ENCODE results near the gene PIK3C2B.

The PIK3C2B gene

DNA sequence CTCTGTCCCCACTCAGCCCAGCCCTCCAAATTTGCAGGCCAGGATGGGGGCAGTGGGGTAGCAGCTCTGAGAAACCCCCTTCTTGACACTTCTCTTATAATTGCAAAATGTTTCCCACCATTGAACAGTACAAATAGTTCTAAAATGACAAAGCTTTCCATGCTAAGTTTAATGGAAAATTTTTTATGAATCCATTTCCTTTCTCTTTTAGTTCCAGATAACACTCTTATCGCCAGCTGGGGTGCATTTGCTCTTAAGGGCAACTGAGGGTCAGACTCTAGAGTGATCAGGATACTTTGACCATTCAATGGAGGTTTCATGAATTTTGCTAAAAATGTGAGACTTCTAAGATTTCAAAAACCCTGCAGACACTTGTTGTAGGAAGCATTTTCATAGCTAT lies 29.9 kb downstream of the PIK3C2B start:
- no peak for DNase-seq (ENCODE audit: low read depth)
- TF ChIP-seq, protein P1, sequence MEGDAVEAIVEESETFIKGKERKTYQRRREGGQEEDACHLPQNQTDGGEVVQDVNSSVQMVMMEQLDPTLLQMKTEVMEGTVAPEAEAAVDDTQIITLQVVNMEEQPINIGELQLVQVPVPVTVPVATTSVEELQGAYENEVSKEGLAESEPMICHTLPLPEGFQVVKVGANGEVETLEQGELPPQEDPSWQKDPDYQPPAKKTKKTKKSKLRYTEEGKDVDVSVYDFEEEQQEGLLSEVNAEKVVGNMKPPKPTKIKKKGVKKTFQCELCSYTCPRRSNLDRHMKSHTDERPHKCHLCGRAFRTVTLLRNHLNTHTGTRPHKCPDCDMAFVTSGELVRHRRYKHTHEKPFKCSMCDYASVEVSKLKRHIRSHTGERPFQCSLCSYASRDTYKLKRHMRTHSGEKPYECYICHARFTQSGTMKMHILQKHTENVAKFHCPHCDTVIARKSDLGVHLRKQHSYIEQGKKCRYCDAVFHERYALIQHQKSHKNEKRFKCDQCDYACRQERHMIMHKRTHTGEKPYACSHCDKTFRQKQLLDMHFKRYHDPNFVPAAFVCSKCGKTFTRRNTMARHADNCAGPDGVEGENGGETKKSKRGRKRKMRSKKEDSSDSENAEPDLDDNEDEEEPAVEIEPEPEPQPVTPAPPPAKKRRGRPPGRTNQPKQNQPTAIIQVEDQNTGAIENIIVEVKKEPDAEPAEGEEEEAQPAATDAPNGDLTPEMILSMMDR (IDR thresholded peaks at IDR 0.05; ENCODE audit: insufficient read depth, low read depth, low read length, missing control alignments), result no peak
- H3K4me3 ChIP-seq (ENCODE audit: low read length), result no peak overlapping the region

DNA sequence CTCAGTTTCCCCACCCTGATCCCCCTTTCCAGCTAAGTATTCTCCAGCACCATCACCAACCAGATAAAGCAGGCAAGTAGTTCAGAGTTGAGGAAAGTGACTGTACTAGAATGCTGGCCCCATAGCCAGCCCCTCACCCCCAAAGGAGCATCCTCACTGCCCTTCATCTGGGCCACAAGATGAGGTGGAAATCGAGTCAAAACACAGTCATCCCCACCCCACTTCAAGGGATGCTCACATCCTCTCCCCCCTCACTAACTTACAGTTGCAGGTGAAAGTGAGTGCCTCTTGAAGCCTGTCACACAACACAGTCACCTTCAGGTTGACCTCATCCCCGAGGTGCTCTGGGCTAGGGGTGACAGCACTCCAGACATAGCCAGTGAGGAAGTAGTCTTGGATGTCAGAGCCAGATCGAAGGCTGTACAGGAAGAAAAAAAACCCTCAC lies 30.4 kb downstream of the PIK3C2B start:
- TF ChIP-seq, protein P1 (IDR thresholded peaks at IDR 0.05; ENCODE audit: insufficient read depth, low read depth, low read length, missing control alignments), result no peak
- no peak overlapping the region for H3K4me3 ChIP-seq (ENCODE audit: low read length)
- DNase-seq (ENCODE audit: low read depth), result no peak

DNA sequence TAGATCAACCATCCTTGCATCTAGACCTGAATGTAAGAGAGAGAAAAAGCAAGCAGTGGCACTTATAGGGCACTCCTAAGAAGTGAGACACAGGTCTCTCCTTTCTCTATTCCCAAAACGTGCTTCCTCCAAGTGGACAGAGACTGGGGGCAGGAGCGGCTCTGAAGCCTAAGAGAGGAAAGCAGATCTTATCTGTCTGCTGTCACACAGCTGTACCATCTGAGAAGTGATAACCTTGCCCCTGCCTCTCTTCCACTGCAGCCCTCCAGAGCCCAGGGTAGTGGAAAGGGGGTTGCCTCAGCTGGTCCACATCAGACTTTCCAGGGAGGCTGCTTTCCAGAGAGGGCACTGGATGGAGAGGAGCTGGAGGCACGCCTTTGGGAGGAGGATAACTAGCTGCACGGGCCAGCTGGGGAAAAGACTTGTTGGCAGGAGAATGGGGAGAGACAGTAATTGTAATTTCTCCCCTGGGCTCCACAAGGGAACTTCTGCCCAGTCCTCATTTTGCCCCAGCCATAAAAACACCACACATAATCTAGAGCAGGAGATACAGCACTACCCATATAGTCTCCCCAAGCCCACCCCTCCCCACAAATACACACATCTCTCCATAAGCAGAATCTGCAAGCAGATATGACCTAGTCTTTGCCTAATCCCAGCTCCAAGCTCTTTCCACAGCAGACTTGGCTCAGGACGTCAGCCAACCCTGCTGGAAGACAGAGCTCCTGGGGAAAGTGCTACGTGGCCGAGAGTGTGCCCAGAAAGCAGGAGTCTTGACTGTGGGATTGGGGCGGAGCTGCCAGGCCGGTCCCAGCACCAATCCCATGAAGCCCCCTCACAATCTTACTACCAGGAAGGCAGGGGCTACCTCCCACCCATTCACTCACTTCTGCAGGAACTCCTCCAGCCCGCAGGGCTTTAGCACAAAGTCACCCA lies 31.2 kb downstream of the PIK3C2B start:
- no peak for DNase-seq (ENCODE audit: low read depth)
- H3K4me3 ChIP-seq (ENCODE audit: low read length), result no peak overlapping the region
- TF ChIP-seq, protein P1 (IDR thresholded peaks at IDR 0.05; ENCODE audit: insufficient read depth, low read depth, low read length, missing control alignments), result no peak

DNA sequence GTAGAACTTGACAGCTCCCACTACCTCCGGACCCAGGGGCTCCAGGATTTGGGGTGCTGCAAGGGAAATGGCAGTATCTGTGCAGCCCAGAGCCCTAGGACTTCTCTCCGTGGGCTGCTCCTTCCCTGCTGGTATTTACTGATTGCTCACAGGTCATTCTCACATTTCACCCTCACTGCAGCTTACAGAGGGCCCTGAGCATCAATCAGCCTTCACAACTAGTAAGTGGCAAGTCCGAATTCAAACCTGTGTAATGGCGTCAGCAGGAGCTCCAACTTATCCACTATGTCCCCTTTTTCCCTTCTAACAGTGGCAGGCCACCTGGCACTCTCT lies 32.4 kb downstream of the PIK3C2B start:
- TF ChIP-seq, protein P1 (IDR thresholded peaks at IDR 0.05; ENCODE audit: insufficient read depth, low read depth, low read length, missing control alignments), result no peak
- H3K4me3 ChIP-seq (ENCODE audit: low read length), result no peak overlapping the region
- DNase-seq (ENCODE audit: low read depth), result no peak

DNA sequence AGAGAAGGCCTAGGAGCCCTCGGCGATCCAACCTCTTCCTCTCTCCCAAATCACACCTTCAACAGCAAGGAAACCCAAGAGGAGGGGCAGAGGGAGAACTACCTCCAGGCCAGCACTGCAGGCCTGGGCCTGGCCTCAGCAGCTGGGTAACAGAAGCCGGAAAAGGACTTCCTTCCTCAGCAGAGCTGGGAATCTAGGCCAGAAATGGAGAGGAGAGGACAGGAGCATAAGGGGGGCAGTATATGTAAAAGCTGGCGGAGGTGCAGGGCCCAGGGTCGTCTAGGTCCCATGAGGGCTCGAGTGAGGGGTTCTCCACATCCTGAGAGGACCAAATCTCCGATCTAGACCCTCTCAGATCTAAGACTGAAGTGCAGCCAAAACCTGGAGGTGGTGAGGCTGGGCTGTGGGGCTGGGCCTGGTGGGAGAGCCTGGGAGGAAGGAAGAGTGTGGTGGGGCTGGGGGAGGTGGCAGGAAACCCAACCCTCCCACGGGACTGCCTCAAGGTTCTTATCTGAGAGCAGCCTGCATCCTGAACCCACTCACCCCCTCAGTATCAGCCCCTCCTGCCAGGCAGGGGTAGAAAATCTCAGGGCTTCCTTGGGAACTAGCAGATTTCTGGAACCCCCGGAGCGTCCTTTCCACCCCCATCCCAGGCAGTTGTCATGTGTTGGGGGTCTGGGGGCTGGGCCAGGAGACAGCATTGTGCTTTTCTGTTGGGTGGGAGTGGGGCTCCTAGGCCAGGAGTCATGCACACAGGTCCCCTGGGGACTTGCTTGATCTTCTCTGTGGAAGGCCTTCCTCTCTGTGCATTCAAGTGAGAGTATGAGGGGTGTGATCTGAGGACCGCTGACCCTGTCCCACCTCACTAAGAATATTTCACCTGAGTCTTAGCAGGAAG lies 33.0 kb downstream of the PIK3C2B start:
- TF ChIP-seq, protein P1 (IDR thresholded peaks at IDR 0.05; ENCODE audit: insufficient read depth, low read depth, low read length, missing control alignments), result no peak
- H3K4me3 ChIP-seq (ENCODE audit: low read length), result no peak overlapping the region
- peak; percentile 19 for DNase-seq (ENCODE audit: low read depth)

DNA sequence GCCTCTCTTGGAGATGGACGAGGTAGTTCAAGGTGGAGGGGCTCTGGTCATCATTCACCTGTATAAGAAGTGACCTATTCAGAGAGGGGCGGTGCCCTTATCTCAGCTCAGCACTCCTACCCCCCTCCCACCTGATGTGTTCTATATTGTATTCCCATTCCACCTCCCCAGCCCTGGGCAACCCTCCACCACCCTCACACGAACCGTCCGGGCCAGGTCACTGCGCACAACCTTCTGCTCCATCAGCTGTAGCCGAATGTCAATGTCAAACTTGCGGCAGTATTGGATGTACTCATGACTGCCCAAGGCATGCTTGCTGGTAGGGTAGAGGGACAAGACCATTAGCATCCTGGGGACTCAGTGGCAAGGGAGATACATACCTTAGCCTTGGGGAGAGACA lies 34.3 kb downstream of the PIK3C2B start:
- TF ChIP-seq, protein P1 (IDR thresholded peaks at IDR 0.05; ENCODE audit: insufficient read depth, low read depth, low read length, missing control alignments), result no peak
- no peak for DNase-seq (ENCODE audit: low read depth)
- H3K4me3 ChIP-seq (ENCODE audit: low read length), result no peak overlapping the region
